HL-60/S4 (cell line): ENCODE measurements around the gene FAAP100.

ENCODE experiments used
- in situ Hi-C: fragments of 300-500 bp; cut with MboI; formaldehyde crosslinking; loops from 2 replicates; pipeline ENCODE4 v1.14.3; 2022; ENCODE audit warnings: low sequenced_read_pairs

The FAAP100 gene

GRCh38 chr17:81513753-81514488, 38.2 kb downstream of the FAAP100 start:
- in situ Hi-C loops, result no loop called here

GRCh38 chr17:81513372-81513752, 38.8 kb downstream of the FAAP100 start:
- in situ Hi-C loops, result no loop called here

GRCh38 chr17:81512562-81513371, 39.4 kb downstream of the FAAP100 start, which contains the start of gene ACTG1:
Gene ACTG1 (minus strand): TSS chr17:81512799. CDS start chr17:81512354, 445 bp downstream.
- in situ Hi-C loops, result no loop called here

- in situ Hi-C loops, result no loop called here
Observed at GRCh38 chr17:81511804-81512561, 40.2 kb downstream of the FAAP100 start.

- in situ Hi-C loops, result no loop called here
Observed at GRCh38 chr17:81511554-81511803, 40.7 kb downstream of the FAAP100 start.

GRCh38 chr17:81510785-81511553, 41.2 kb downstream of the FAAP100 start:
- in situ Hi-C loops, result no loop called here

- in situ Hi-C loops, result no loop called here
Observed at GRCh38 chr17:81509972-81510784, 42.0 kb downstream of the FAAP100 start.

GRCh38 chr17:81509207-81509971, 42.8 kb downstream of the FAAP100 start:
- in situ Hi-C loops, result no loop called here

GRCh38 chr17:81508639-81509206, 43.4 kb downstream of the FAAP100 start:
- in situ Hi-C loops, result no loop called here

- in situ Hi-C loops, result no loop called here
Observed at GRCh38 chr17:81503619-81504018, 48.5 kb downstream of the FAAP100 start.

GRCh38 chr17:81502471-81503017, 49.6 kb downstream of the FAAP100 start:
- in situ Hi-C loops, result no loop called here

- in situ Hi-C loops, result no loop called here
Observed at GRCh38 chr17:81500047-81500446, 52.1 kb downstream of the FAAP100 start.

- in situ Hi-C loops, result no loop called here
Observed at GRCh38 chr17:81499601-81499970, 52.6 kb downstream of the FAAP100 start.

- in situ Hi-C loops, result no loop called here
Observed at GRCh38 chr17:81498953-81499600, 53.1 kb downstream of the FAAP100 start.

- in situ Hi-C loops, result no loop called here
Observed at GRCh38 chr17:81494626-81495377, 57.4 kb downstream of the FAAP100 start.

GRCh38 chr17:81493198-81494038, 58.7 kb downstream of the FAAP100 start:
- in situ Hi-C loops, result no loop called here

- in situ Hi-C loops, result no loop called here
Observed at GRCh38 chr17:81492706-81493105, 59.4 kb downstream of the FAAP100 start.
